Measurements from ENCODE around the gene AUTS2. TPM values are rescaled to one million over a fixed set of nuclear protein-coding genes. Genes with fewer than 3 reads are reported as not detected.

AUTS2 gene
- total RNA-seq, 1 experiment from 2014 or later = 0.11 TPM

- in situ Hi-C loops (cut with HindIII; ENCODE audit: low pct_unique_long_range_greater_than_20kb, low sequenced_read_pairs) = no loop called here
- no peak for DNase-seq (ENCODE audit: low read depth, low spot score)
These were observed 468.6 kb downstream of the AUTS2 start for GRCh38 chr7:70066844-70067243.

DNA sequence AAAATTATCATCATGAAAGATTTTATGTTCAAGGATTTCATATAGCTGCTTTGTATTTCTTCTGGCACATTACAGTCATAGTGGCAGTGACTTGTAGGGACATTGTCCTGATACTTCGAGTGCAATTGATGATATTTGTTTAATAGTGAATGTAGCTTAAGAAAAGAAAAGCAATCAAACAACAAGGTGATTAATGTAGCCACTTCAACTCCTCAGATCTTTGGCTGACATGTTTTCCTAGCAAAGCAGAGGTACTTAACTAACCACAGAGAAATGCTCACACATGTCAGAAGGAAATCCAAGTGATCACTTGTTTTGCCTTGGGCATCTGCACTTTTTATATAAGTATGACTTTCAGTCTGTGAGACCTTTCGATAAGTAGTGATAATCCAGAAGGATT lies 470.3 kb downstream of the AUTS2 start:
- in situ Hi-C loops (cut with HindIII; ENCODE audit: low pct_unique_long_range_greater_than_20kb, low sequenced_read_pairs) = no loop called here
- DNase-seq (ENCODE audit: low read depth, low spot score) = no peak

GRCh38 chr7:70069977-70070376 lies 471.7 kb downstream of the AUTS2 start:
- in situ Hi-C loops (cut with HindIII; ENCODE audit: low pct_unique_long_range_greater_than_20kb, low sequenced_read_pairs) = no loop called here
- no peak for DNase-seq (ENCODE audit: low read depth, low spot score)

DNA sequence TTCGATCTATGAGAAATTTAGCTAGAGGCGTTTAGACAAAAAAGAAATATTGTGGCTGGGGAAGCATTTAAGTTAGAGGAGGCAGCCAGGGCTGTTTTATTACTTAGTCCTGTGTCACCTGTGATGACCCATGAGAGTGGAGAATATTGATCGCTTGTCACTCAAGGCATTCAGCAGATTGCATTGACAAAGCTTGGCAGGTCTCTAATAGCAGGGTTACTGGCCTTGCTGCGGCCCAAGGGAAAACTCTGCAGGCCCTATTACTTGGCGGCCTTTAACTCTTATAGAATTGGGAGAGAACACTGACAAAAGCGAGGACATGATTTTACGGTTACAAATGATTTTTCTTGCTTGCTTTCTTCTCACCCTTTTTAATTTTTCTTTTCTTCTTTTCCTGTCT lies 473.5 kb downstream of the AUTS2 start:
- no peak for DNase-seq (ENCODE audit: low read depth, low spot score)
- in situ Hi-C loops (cut with HindIII; ENCODE audit: low pct_unique_long_range_greater_than_20kb, low sequenced_read_pairs) = no loop called here

DNA sequence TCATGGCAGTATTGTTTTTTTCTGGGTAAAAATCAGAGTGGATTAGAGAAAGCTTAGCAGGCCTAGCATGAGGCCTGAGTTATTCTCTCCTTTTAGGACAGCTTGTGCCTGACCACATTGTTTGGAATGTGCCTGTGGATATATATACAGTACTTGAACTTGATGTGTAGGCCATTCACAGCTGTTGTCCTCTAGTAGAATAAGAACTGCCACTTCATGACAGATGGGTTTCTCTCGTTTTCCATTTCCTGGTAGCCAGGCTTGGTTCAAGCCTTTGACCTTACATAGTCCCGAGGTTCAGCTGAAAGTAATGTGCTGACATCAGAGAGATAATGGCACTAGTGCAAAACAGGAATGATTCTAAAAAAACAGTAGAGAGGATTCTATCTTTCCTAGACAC lies 473.9 kb downstream of the AUTS2 start:
- no peak for DNase-seq (ENCODE audit: low read depth, low spot score)
- in situ Hi-C loops (cut with HindIII; ENCODE audit: low pct_unique_long_range_greater_than_20kb, low sequenced_read_pairs) = no loop called here

DNA sequence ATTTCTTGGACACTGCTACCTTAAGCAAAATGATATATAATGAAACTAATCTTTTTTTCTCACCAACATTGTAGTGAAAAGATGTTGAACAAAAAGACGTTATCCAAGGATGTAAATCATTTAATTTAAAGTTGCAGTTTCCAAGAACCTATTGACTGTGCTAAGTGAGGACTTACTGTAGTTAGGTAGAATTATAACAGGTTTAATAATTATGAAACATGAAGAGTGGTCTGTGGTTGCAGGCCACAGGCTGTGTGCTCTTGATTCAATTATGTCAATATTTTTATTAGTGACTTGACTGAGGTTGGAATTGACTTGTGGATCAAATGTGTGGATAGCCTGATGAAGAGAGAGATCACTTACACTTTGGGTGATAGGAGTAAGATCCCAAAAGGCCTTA lies 478.1 kb downstream of the AUTS2 start:
- in situ Hi-C loops (cut with HindIII; ENCODE audit: low pct_unique_long_range_greater_than_20kb, low sequenced_read_pairs) = no loop called here
- DNase-seq (ENCODE audit: low read depth, low spot score) = no peak

DNA sequence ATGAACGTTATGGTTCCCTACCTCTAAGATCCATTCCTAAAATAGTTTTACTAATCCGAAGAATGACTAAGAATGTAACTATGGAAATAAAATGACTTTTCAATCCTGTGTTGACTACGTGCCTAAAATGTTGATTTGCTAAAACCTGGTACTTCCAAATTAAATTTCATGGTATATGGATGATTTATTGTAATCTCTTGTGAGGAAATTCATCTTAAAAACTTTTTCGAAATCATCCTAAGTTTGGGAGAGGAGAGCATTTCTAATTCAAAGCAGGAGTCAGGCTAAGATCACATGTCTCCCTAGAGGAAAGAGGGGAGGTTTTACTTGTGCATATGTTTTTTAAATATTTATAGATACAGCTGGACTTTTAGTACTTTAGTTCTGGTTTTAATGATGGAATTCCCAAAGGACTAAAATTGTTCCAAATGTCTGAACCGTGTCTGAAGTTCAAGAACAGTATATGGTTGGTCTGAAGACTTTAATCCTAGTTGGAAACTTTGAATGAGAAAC lies 483.9 kb downstream of the AUTS2 start:
- in situ Hi-C loops (cut with HindIII; ENCODE audit: low pct_unique_long_range_greater_than_20kb, low sequenced_read_pairs) = no loop called here
- no peak for DNase-seq (ENCODE audit: low read depth, low spot score)

GRCh38 chr7:70091362-70091761 lies 493.1 kb downstream of the AUTS2 start:
- in situ Hi-C loops (cut with HindIII; ENCODE audit: low pct_unique_long_range_greater_than_20kb, low sequenced_read_pairs) = no loop called here
- no peak for DNase-seq (ENCODE audit: low read depth, low spot score)

- DNase-seq (ENCODE audit: low read depth, low spot score) = no peak
- in situ Hi-C loops (cut with HindIII; ENCODE audit: low pct_unique_long_range_greater_than_20kb, low sequenced_read_pairs) = no loop called here
These were observed 494.3 kb downstream of the AUTS2 start for GRCh38 chr7:70092314-70093204.

DNA sequence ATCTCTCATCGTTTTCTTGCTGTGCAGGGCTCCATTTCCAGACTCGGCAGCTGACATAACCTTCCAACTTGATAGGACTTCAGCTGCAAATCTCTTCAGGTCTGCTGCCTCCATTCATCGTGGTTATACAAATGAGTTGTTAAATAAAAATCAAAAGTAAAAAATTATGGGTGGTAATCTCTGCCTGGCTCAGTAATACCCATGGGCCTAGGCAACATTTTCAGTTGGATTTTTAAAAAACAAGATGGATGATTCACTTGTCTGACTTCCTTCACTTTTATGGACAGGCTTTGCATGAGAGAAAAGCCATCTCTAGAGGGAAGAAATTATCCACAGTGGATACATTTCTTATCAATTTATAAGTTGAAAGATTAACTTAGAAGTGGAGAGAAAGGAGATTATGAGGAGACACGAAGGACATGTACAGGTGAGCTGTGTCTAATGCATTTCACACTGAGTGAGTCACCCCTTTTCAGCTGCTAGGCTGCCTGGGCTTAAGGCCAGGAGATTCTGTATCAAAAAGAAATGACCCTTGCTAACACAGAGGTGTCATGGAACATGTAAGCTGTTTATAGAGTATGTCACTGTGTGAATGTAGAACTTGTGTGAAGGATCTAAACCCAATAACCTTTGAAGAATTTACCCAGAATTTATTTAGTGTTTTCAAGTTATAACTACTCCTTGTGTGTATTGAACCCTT lies 495.1 kb downstream of the AUTS2 start:
- no peak for DNase-seq (ENCODE audit: low read depth, low spot score)
- in situ Hi-C loops (cut with HindIII; ENCODE audit: low pct_unique_long_range_greater_than_20kb, low sequenced_read_pairs) = no loop called here

DNA sequence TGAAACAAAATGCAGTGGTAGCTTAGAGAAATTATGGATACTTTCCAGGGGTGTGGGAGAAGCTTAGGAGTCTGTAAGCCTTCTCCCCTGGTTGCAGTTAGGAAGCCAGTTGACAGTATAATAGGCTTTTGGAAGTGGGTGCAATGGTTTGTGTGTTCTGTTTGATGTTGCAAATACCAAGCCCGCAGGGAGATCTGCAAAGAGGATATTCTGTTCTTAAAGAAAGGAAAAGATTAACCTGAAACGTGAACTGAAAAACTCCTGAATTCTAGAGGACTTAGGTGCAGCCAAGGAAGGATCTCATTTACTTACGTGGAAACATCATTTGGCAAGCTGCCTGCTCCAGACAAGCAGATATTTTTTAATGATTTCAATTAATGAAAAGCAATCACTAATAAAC lies 496.6 kb downstream of the AUTS2 start:
- in situ Hi-C loops (cut with HindIII; ENCODE audit: low pct_unique_long_range_greater_than_20kb, low sequenced_read_pairs) = no loop called here
- no peak for DNase-seq (ENCODE audit: low read depth, low spot score)

GRCh38 chr7:70097645-70098044 lies 499.4 kb downstream of the AUTS2 start:
- in situ Hi-C loops (cut with HindIII; ENCODE audit: low pct_unique_long_range_greater_than_20kb, low sequenced_read_pairs) = no loop called here

GRCh38 chr7:70098133-70098561 lies 499.9 kb downstream of the AUTS2 start:
- in situ Hi-C loops (cut with HindIII; ENCODE audit: low pct_unique_long_range_greater_than_20kb, low sequenced_read_pairs) = no loop called here
- no peak for DNase-seq (ENCODE audit: low read depth, low spot score)

More at GRCh38 chr7:70097645-70098044, 499.4 kb downstream of the AUTS2 start:
- no peak for DNase-seq (ENCODE audit: low read depth, low spot score)

- no peak for DNase-seq (ENCODE audit: low read depth, low spot score)
- in situ Hi-C loops (cut with HindIII; ENCODE audit: low pct_unique_long_range_greater_than_20kb, low sequenced_read_pairs) = no loop called here
These were observed 500.8 kb downstream of the AUTS2 start for GRCh38 chr7:70098905-70099672.

DNA sequence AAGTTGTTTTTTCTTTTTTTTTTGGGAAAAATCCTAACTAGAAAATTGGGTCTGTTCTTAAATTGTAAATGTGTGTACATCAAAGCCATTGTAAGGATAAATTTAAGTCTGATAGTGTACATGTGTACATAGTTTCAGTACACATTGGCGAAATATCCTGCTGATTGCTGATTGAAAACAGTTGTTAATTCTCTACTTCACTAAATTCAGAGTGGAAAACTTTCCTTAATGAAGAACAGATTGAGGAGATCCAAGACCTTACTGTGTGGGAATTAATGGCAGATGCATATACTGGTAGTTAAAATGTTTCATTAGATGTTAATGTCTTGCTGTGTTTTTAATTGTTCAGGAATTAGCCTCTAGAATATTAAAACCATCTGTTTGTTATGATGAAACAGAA lies 506.0 kb downstream of the AUTS2 start:
- no peak for DNase-seq (ENCODE audit: low read depth, low spot score)
- in situ Hi-C loops (cut with HindIII; ENCODE audit: low pct_unique_long_range_greater_than_20kb, low sequenced_read_pairs) = no loop called here

DNA sequence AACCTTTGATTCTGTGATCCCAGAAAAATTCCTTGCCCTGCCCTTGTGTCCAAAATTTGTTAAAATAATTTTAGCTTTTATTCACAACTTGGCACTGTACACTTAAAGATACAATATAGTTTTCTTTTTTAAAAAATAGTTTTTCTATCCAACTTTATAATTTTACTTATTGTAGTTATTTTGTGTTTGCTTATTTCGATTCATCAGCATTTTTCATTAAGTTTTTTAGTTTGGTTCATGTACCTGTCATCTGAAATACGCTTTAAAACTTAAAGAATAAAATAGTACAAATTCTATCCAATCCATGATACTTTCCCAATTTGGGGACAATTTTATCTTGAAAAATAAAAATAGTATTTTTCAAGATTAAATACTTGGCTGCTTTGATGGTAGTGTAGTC lies 514.8 kb downstream of the AUTS2 start:
- in situ Hi-C loops (cut with HindIII; ENCODE audit: low pct_unique_long_range_greater_than_20kb, low sequenced_read_pairs) = no loop called here
- DNase-seq (ENCODE audit: low read depth, low spot score) = no peak

DNA sequence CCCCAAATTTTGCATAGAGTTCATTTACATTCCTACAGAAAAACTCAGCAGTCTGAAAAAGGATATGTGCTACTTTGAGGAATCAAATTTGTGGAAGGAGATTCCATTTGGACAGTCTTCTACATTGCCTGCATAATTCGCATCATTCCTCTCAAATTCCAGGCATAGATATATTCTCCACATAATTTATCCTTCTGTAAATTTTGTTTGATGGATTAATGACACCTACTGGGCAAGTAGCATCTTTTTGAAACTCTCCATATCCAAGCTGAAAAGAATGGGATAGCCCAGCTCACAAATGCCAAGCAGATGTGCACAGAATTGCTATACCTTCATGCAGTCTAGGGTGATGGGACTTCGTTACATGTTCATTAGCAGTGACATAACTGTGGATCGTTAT lies 515.3 kb downstream of the AUTS2 start:
- DNase-seq (ENCODE audit: low read depth, low spot score) = no peak
- in situ Hi-C loops (cut with HindIII; ENCODE audit: low pct_unique_long_range_greater_than_20kb, low sequenced_read_pairs) = no loop called here

GRCh38 chr7:70114806-70115205 lies 516.5 kb downstream of the AUTS2 start:
- in situ Hi-C loops (cut with HindIII; ENCODE audit: low pct_unique_long_range_greater_than_20kb, low sequenced_read_pairs) = no loop called here
- DNase-seq (ENCODE audit: low read depth, low spot score) = no peak
